GM18868 (cell line): ENCODE measurements around the gene ADNP.
"Not testable (repeated sequence)": the region's sequence is repeated elsewhere in the genome, so short reads cannot be mapped to it uniquely, and the experiment has no call there.

ENCODE experiments used
- ATAC-seq: cut with Tn5 transposase; IDR thresholded peaks from one replicate; pipeline ENCODE4 v1.9.1; 2021; ENCODE audit warnings: mild to moderate bottlenecking, moderate library complexity; ENCODE audit not compliant: unreplicated experiment

Gene ADNP

GRCh38 chr20:50903353-50904051, 27.7 kb downstream of the ADNP start:
- no peak for ATAC-seq

DNA sequence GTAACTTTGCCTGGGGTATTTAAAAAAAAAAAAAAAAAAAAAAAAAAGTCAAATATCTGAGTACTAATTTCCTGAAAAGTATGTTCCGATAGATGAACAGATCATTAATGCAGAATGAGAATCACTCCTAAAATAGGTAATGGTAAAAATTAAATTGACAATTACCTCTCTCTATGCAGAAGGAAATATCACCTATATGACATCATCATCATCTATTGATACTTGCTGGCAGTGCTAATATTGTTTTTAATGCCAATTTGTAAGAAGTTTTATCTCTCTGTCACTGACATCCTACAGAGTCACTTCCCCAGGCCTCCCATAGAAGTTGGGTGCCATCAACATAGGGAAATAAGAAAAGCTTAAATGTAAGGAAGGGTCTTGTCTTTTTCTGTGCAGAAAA, 29.9 kb downstream of the ADNP start:
- no peak for ATAC-seq

DNA sequence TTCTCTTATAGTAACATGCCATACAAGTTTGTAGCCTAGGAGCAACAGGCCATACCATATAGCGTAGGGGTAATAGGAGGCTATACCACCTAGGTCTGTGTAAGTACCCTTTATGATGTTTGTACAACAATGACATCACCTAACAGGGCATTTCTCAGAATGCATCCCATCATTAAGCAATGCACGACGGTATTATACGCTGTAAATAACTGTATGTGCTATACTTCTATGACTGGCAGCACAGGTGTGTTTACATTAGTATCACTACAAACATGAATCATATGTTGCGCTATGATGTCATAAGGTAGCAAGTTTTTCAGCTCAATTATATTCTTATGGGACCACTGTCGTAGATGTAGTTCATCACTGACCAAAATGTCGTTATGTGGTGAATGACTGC, 31.0 kb downstream of the ADNP start:
- ATAC-seq = no peak

DNA sequence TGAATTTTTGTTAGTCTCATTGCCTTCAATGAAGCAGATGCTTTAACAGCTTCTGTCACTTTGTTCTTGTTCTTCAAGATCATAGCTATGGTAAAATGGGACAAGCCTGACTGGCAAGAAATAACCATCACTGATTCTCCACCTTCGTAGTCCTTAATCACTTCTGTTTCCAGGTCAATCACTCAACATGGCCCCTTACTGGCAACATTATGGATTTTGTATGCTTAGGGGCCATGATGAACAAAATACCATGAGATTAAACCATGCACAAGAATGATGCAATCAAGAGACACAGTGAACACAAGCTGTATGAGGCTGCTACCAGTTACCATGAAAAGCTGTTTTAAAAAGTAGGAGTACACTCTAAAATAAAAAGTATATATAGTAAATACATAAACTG, 32.8 kb downstream of the ADNP start:
- no peak for ATAC-seq

DNA sequence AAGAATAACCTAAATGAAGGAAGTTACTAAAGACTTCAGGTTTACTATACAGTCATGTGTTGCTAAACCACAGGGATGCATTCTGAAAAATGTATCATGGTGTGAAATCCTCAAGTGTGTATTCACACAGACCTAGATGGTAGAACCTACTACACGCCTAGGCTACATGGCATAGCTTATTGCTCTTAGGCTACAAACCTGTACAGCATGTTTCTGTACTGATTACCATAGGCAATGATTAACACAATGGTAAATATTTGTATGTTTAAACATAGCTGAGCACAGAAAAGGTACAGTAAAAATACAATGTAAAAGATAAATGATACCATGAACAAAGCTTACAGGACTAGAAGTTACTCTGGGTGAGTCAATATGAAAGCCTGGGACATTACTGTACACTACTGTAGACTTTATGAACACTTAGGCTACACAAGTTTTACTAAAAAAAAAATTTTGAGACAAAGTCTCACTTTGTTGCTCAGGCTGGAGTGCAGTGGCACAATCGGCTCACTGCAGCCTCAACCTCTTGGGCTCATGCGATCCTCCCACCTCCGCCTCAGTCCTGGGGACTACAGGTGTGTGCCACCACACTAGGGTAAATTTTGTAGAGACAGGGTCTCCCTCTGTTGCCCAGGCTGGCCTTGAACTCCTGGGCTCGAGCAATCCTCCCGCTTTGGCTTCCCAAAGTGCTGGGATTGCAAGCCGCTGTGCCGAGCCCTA, 36.0 kb downstream of the ADNP start:
- no peak for ATAC-seq

GRCh38 chr20:50893620-50894019, 37.6 kb downstream of the ADNP start:
- ATAC-seq = no peak

DNA sequence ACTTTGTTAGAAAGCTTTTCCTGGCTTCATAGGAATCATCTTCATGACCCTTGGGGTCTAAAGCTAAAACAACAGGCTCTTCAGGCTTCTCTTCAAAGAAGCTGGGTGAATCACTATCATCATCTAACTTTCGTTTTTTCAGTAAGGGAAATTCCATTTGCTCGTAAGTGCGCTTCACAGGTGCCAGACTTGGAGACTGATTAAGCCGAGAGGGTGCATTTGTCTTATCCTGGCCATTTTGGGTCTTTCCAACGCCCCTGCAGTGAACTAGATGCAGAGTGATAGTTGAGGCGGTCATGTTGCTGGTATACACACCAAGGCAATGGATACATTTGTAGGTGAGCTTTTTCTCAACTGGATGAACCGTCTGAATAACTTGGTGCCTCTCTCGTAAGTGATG, 38.8 kb downstream of the ADNP start:
- ATAC-seq = no peak

GRCh38 chr20:50891138-50891537, 40.1 kb downstream of the ADNP start:
- ATAC-seq = no peak

DNA sequence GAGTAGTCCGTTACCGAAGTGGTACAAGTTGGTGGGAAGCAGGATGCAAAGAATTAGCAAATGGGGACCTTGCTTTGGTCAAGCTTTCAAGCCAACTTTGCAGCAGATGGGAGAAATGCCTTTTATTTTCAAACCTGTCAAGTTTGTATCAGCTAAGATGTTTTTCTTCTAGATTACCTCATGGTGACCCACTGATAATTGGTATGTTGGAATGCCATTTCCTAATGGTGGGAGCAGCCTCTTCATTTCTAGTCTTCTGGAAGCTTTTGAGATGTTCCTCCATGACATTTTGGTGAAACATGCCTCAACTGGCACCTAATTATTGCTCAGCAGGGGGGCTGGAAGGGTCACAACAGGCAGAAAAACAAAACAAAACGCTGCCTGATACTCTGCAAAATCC, 43.7 kb downstream of the ADNP start:
- no peak for ATAC-seq

DNA sequence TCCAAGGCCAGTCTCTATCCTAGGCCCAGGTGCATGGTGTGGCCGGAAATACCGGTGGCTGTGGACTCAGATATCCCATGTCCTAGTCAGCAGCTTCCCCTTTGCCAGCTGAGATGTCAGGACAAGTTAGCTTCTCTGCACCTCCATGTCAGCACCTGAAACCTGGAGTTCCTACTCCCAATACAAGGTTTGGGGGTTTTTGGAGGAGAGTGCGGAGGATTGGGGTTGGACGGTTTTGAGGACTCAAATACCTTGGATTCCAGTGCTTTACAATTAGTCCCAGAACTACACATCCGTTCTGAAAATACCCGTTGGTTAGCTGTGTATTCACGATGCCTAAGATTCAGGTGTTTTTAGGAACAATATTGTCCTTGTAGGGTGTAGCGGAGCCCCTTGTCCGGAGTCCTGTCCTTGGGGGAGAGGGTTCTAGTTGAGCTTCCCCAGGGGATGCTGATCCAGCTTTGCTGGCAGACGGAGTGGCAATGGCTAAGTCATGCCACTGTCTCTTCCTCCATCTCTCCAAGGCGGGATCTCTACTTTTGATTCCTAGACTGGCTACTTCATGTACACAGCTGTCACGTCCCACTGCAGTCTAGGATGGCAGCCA, 45.0 kb downstream of the ADNP start:
- ATAC-seq = no peak

DNA sequence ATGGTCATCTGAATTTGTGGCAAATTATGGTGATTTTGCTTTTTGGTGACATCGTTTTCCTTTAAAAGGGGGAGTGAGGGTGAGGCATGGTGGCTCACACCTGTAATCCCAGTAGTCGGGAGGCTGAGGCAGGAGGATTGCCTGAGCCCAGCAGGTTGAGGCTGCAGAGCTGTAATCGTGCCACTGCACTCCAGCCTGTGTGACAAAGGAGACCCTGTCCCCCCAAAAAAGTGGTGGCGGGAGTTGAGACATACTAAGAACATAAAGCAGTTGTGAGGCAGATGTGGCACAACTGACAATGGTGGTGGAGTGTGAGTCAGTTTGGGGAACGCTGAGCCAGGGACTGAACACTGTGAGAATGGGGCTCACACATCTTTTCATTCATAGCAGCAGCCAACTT, 45.5 kb downstream of the ADNP start:
- no peak for ATAC-seq

- no peak for ATAC-seq
Observed at GRCh38 chr20:50885068-50885467, 46.2 kb downstream of the ADNP start.

DNA sequence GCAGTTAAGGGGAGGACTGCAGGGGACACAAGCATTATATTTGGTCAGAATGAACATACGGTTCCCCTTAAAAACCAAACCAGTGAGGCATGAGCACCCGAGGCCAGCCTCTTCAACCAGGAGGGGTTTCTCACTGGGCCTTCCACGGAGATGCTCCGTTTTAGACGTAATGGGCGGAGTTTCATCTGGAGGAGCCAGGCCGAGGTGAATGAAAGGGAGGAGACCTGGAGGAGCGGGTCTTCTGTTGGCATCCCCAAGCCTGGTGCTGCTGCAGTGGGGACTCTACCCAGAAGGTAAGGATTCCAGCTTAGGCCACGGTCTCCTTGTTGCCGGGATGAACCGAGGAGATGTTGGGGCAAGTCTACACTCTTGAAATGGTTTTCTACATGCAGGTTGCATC, 47.4 kb downstream of the ADNP start:
- no peak for ATAC-seq

DNA sequence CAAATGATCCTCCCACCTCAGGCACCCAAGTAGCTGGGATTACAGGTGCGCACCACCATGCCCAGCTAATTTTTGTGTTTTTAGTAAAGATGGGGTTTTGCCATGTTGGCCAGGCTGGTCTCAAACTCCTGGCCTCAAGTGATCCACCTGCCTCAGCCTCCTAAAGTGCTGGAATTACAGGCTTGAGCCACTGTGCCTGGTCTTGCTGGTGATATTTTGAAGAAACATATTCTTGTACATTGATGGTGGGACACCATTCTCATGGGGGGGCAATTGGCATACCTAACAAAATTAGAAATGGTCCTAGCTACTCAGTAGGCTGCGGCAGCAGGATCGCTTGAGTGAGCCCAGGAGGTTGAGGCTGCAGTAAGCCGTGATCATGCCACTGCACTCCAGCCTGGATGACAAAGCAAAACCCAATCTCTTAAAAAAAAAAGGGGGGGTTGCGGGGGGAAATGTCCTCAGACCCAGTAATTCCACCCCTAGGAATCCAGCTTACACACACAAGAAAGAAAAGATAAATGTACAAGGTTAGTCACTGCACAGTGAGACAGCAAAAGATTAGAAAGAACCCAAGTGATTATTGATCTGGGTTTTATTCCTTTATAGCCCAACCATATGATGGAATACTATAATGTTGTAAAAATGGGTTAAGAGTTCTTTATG, 49.3 kb downstream of the ADNP start:
- not testable (repeated sequence) for ATAC-seq

DNA sequence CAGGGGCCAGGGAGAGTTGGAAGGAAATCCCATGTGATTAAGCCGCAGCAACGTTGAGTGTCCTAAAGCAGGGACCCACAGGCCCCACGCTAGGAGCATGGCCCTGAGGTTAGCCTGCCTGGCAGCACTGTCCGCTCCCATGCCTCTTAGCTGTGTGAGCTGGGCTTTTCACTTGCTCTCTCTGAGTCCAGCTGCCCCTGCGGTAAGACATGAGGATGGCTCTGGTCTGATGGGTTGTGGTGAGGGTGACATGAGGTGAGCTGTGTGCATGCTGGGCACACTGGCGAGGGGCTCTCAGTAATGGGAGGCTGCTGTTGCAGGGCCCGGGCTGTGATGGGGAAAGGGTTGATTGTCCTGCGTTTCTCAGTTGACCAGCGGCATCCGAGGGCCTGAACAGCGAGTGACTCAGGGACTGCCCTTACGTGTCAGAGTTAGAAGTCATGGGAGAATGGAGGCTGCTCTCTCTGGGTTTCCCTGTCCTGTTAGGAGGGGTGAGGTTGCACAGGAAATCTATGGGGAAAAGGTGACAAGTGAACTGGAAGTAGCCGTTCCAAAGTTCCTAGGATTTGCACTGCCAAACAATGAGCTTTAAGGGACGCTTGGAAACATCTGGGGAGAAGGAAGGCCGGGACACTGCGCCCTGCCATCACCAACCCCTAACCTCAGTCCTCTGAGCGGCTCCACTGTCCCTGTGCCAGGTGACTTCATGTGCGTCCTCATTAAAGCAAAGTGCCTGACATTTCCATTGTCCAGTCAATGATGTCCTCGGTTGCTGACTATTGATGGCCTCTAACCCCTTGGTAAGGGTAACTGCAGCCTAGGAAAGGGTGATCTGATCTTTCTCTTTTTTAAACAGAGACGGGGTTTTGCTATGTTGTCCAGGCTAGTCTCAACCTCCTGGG, 51.3 kb downstream of the ADNP start:
- no peak for ATAC-seq

- no peak for ATAC-seq
Observed at GRCh38 chr20:50877232-50877743, 53.9 kb downstream of the ADNP start.

DNA sequence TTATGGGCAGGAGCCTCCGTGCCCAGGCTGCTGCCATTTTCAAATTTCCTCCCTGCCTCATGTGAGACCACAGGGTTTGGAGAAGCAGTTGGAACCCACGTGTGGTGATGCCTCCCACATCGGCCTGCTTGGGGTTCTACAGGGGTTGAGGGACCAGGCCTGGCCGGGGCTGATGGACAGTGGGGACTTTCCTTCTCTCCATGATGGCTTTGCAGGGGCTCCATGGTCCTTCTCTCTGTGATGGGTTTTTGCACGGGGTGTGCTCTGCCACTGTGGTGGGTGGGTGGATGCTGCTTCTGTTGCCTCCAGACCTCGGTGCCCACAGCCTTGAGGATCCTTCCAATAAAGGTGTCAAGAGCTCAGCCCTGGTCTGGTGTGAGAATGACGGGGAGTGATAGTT, 54.4 kb downstream of the ADNP start:
- no peak for ATAC-seq

- ATAC-seq = no peak
Observed at GRCh38 chr20:50876063-50876685, 55.1 kb downstream of the ADNP start.

- ATAC-seq = no peak
Observed at GRCh38 chr20:50874758-50875665, 56.2 kb downstream of the ADNP start.
